Lung (tissue), 12 donors: ENCODE measurements around the gene SMAD6. TPM values are rescaled to one million over a fixed set of nuclear protein-coding genes. Genes with fewer than 3 reads are reported as not detected.
A peak's percentile ranks its signal among the peaks of the same experiment; 100 is the strongest.

Experiments used
- ATAC-seq: fragments of 200-7000 bp; cut with Tn5 transposase; one replicate; pipeline ENCODE4 v1.9.1; 2020; ENCODE audit warnings: moderate number of reproducible peaks; ENCODE audit not compliant: insufficient read depth, low FRiP score
- DNase-seq, 3 donors: peaks; one replicate each; pipeline ENCODE4 v3.0.0-alpha.2; 2013 to 2017
- H3K27ac ChIP-seq, 2 donors: one replicate each; pipeline ENCODE4 v1.5.1; 2013; ENCODE audit warnings: mild to moderate bottlenecking in 2 of 2, moderate library complexity in 2 of 2, control low read depth in 1 of 2, inconsistent platforms in 1 of 2, low read depth in 1 of 2, low read length in 1 of 2
- H3K27me3 ChIP-seq, 3 donors: one replicate each; pipeline ENCODE4 v1.5.1; 2013; ENCODE audit warnings: low read length in 2 of 3; ENCODE audit not compliant: control insufficient read depth in 3 of 3, insufficient read depth in 3 of 3
- H3K36me3 ChIP-seq, 4 donors: one replicate each; pipeline ENCODE4 v1.5.1; 2013; ENCODE audit warnings: low read length in 4 of 4, mild to moderate bottlenecking in 1 of 4, moderate library complexity in 1 of 4; ENCODE audit not compliant: control insufficient read depth in 4 of 4, insufficient read depth in 4 of 4
- H3K4me1 ChIP-seq, 5 donors: one replicate each; pipeline ENCODE4 v1.5.1; 2013; ENCODE audit warnings: low read length in 5 of 5, mild to moderate bottlenecking in 2 of 5, moderate library complexity in 1 of 5; ENCODE audit not compliant: control insufficient read depth in 5 of 5, insufficient read depth in 5 of 5
- H3K4me3 ChIP-seq: one replicate; pipeline ENCODE4 v1.5.1; 2013; ENCODE audit warnings: mild to moderate bottlenecking, control low read depth, moderate library complexity
- H3K9ac ChIP-seq, 2 donors: one replicate each; pipeline ENCODE4 v1.5.1; 2013; ENCODE audit warnings: low read length in 2 of 2, control low read depth in 1 of 2; ENCODE audit not compliant: insufficient read depth in 1 of 2
- H3K9me3 ChIP-seq, 4 donors: one replicate each; pipeline ENCODE4 v1.5.1; 2013; ENCODE audit warnings: low read length in 3 of 4, mild to moderate bottlenecking in 1 of 4, moderate library complexity in 1 of 4; ENCODE audit not compliant: control insufficient read depth in 4 of 4, insufficient read depth in 3 of 4
- WGBS, 2 donors: extraction: QIAGEN DNeasy Blood & Tissue Kit; methylation state at CpG; one replicate each; pipeline ENCODE4 v1.1.7; 2013; 5-methylcytosine and 5-hydroxymethylcytosine counted together
- polyA plus RNA-seq, 2 donors: library from polyadenylated mRNA; stranded (reverse); fragments of 200-250 nt; gene quantifications; one replicate each; pipeline ENCODE4 v1.2.1, GENCODE V29; 2013
- total RNA-seq, 2 donors: library from RNA; depleted of rRNA in 1 of 2; stranded (reverse); fragments of >200 nt in 1 of 2; gene quantifications; one replicate each; pipeline ENCODE4 v1.2.1, GENCODE V29; 2014 to 2021
- TF ChIP-seq, protein P1 (sequence below): IDR thresholded peaks from 2 replicates; pipeline ENCODE4 v1.5.1; 2012; ENCODE audit warnings: mild to moderate bottlenecking; ENCODE audit errors: control extremely low read depth, extremely low read depth
- donor health status: control.
- donor health status: control.
- donor health status: Bipolar disorder and iron deficiency.
- donor health status: healthy.
- donor health status: DM: yes; HTN: yes; CAD: no.

The SMAD6 gene
- total and polyA plus RNA-seq, 4 donors: 24.2 to 67.9 (median 59.1) TPM

DNA sequence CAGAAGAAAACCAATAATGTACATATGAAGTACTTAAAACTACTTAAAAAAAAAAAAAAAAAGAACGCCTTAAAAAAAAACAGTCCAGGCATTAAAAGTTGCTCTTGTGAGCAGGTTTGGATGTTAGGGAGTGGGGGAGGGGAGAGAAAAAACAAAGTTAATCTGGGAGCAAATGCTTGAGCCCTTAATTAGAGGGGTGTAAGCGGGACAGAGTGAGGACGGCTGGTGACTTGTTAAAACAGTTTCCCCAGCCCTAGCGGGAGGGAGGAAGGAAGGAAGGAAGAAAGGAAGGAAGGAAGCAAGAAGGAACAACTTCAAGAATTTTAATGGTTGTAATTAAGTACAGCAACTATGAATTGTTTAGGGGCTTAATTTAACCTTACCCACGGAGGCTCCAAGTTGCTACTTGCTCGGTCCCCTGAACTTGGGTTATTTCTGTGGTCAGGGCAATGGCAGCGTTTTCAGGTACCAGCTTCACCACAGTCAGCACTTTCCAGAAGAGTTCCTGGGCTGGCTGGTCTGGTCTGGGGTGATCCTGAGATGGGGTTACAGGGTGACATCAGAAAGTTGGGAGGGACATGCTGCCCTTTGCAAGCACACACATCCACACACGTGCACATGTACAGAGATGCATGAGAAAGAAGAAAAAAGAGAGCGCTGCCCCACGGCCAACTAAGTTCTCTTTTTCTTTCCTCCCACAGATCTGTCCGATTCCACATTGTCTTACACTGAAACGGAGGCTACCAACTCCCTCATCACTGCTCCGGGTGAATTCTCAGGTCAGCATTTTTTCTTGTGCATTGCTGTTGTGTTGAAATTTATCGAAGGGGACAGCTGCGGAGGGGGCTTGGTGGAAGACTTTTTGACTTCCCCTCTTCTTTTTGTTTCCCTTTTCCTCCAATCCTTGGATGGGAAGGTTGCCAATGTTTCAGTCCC lies 14.0 kb downstream of the SMAD6 start:
- Histone ChIP-seq H3K36me3 (peaks cover 2 to 40% (median 23%) of the 10 kb centered on the region in 4 donors), H3K9ac (no peak overlapping the region), H3K9me3 (no peaks in the 10 kb centered on the region), H3K27ac (peak overlapping the region in 1 of 2 donors; percentile 73), H3K4me1 (peaks cover 0 to 43% (median 29%) of the 10 kb centered on the region in 5 donors), H3K4me3 (no peak overlapping the region), H3K27me3 (no peaks in the 10 kb centered on the region)
- 30 to 43% methylated on average over 15 of the region's 15 CpGs for WGBS, 2 donors
- no peak for ATAC-seq
- TF ChIP-seq, protein P1, sequence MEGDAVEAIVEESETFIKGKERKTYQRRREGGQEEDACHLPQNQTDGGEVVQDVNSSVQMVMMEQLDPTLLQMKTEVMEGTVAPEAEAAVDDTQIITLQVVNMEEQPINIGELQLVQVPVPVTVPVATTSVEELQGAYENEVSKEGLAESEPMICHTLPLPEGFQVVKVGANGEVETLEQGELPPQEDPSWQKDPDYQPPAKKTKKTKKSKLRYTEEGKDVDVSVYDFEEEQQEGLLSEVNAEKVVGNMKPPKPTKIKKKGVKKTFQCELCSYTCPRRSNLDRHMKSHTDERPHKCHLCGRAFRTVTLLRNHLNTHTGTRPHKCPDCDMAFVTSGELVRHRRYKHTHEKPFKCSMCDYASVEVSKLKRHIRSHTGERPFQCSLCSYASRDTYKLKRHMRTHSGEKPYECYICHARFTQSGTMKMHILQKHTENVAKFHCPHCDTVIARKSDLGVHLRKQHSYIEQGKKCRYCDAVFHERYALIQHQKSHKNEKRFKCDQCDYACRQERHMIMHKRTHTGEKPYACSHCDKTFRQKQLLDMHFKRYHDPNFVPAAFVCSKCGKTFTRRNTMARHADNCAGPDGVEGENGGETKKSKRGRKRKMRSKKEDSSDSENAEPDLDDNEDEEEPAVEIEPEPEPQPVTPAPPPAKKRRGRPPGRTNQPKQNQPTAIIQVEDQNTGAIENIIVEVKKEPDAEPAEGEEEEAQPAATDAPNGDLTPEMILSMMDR: no peak
- DNase-seq: no peak

DNA sequence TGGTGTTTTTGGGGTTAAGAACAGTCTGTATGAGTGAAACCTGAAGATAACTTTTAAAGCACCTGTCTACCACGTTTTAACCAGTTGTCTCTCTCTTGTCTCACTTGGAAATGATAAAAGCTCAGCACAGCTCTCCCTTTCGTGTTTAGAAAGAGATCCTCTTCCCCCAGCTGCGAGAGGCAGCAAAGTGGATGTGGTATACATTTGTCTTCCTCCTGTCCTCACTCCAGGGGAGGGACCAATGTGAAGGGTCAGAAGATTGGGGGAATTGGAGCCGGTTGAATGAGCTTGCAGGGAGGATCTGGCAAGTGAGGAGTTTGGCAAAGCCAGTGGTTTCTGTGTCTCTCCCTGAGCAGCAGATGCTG lies 14.6 kb downstream of the SMAD6 start:
- Histone ChIP-seq H3K27me3 (no peaks in the 10 kb centered on the region), H3K27ac (peak overlapping the region in 1 of 2 donors; percentile 9), H3K4me3 (no peak overlapping the region), H3K4me1 (peaks cover 0 to 37% (median 29%) of the 10 kb centered on the region in 5 donors), H3K9me3 (no peaks in the 10 kb centered on the region), H3K9ac (peak overlapping the region in 1 of 2 donors; percentile 8), H3K36me3 (peaks cover 2 to 44% (median 23%) of the 10 kb centered on the region in 4 donors)
- TF ChIP-seq, protein P1: no peak
- DNase-seq (no peak), ATAC-seq (no peak)
- whole genome bisulfite sequencing, 2 donors: 26 to 38% methylated on average over 4 of the region's 4 CpGs

DNA sequence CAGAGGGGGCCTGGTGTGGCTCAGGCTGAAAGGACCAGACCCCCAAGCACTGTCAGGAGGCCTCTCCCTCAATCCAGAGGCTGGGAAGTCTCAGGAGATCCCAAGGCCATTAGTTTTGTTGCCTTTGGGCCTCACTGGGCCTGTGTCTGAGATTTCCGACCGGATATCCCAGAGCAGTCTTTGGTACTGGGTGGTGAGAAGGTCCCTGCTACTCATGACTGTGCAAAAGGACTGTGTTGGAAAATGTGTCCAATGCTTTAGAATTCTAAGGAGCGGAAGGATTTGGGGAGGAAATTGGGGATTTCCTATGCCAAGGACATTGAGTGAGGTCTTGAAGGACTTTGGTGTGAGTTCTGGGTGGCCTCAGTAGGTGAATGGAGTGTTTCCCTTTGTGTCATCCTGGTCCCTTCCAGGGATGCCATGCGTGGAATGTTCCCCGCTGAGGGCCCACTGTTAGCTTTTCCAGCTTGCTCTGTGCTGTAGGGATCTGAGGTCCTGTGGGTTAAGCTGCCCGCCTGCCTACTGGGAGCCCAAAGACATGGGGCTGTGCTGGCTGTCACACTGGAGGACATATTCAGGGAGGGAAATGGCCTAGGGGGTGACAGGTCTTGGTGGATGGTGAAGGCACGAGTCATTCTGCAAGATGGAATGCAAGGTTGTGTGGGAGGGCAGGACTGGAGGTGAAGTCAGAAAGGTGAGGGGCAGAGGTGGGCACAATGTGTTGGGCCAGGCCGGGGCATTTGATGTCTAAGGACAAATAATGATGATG lies 16.4 kb downstream of the SMAD6 start:
- Histone ChIP-seq H3K27ac (peak overlapping the region in 1 of 2 donors; percentile 20), H3K27me3 (no peaks in the 10 kb centered on the region), H3K4me1 (peaks cover 0 to 34% (median 27%) of the 10 kb centered on the region in 5 donors), H3K9ac (no peak overlapping the region), H3K4me3 (no peak overlapping the region), H3K9me3 (no peaks in the 10 kb centered on the region), H3K36me3 (peaks cover 2 to 49% (median 24%) of the 10 kb centered on the region in 4 donors)
- ATAC-seq (no peak), DNase-seq (no peak)
- TF ChIP-seq, protein P1: no peak
- WGBS, 2 donors: 79 to 90% methylated on average over 8 of the region's 8 CpGs
